Measurements from ENCODE around the gene ANXA11.

Gene ANXA11

DNA sequence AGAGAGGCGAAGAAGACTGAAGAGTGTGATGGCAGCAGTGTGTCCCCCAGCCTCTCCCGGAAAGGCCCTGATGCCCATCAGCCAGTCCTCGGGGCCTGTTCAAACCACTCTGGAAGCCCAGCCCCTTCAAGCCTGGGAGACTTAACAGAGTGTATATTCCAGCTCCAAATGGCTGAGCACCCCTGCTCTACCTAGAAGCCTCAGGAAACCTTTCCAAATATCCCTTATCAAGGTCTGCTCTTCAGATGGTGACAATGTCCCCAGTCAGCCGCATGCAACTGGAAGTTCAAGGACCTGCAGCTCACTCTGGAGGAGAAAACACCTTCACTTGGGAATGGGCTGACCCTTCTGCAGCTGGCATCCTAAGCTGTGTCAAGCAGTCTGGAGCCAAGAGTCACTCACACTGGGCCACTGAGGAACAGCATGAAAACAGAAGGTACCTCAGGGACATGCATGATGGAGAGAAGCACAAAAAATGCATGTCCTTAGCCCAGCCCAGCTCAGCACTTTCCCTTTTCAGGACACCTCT, 10.2 kb downstream of the ANXA11 start:
- in situ Hi-C loops (cut with MboI; ENCODE audit: low pct_unique_long_range_greater_than_20kb, low sequenced_read_pairs, unreplicated experiment) = no loop called here
- no peak for DNase-seq (ENCODE audit: low spot score)
- no peak for TF ChIP-seq CTCF (IDR thresholded peaks at IDR 0.05; ENCODE audit: extremely low read depth, insufficient read depth, missing control alignments)

GRCh38 chr10:80194373-80195045, 10.8 kb downstream of the ANXA11 start:
- TF ChIP-seq CTCF (IDR thresholded peaks at IDR 0.05; ENCODE audit: extremely low read depth, insufficient read depth, missing control alignments) = no peak
- no peak for DNase-seq (ENCODE audit: low spot score)

GRCh38 chr10:80192553-80192952, 12.8 kb downstream of the ANXA11 start:
- in situ Hi-C loops (cut with MboI; ENCODE audit: low pct_unique_long_range_greater_than_20kb, low sequenced_read_pairs, unreplicated experiment) = no loop called here
- no peak for TF ChIP-seq CTCF (IDR thresholded peaks at IDR 0.05; ENCODE audit: extremely low read depth, insufficient read depth, missing control alignments)
- DNase-seq (ENCODE audit: low spot score) = no peak

More at GRCh38 chr10:80194373-80195045, 10.8 kb downstream of the ANXA11 start:
- in situ Hi-C loops (cut with MboI; ENCODE audit: low pct_unique_long_range_greater_than_20kb, low sequenced_read_pairs, unreplicated experiment) = no loop called here

GRCh38 chr10:80191589-80192270, 13.6 kb downstream of the ANXA11 start:
- DNase-seq (ENCODE audit: low spot score) = no peak
- no peak for TF ChIP-seq CTCF (IDR thresholded peaks at IDR 0.05; ENCODE audit: extremely low read depth, insufficient read depth, missing control alignments)
- in situ Hi-C loops (cut with MboI; ENCODE audit: low pct_unique_long_range_greater_than_20kb, low sequenced_read_pairs, unreplicated experiment) = no loop called here

DNA sequence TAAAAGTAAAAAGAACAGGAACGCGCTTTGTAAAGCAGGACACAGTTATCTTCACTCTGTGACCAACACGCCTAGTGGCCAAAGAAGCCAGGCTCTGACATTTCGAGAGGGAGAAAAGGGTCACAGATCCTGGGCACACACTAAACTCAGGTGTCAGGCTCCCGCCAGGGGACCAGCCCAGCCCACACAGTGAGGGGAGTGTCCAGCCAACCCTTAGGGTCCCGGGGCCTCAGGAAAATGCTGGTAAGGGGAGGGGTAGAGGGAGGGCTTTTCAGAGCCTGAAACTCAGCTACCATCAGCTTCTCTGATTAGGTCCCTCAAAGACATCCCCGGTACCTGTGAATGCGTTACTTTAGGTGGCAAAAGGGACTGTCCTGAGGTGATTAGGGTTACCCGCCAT, 16.6 kb downstream of the ANXA11 start:
- TF ChIP-seq CTCF (IDR thresholded peaks at IDR 0.05; ENCODE audit: extremely low read depth, insufficient read depth, missing control alignments) = no peak
- no peak for DNase-seq (ENCODE audit: low spot score)
- in situ Hi-C loops (cut with MboI; ENCODE audit: low pct_unique_long_range_greater_than_20kb, low sequenced_read_pairs, unreplicated experiment) = no loop called here

DNA sequence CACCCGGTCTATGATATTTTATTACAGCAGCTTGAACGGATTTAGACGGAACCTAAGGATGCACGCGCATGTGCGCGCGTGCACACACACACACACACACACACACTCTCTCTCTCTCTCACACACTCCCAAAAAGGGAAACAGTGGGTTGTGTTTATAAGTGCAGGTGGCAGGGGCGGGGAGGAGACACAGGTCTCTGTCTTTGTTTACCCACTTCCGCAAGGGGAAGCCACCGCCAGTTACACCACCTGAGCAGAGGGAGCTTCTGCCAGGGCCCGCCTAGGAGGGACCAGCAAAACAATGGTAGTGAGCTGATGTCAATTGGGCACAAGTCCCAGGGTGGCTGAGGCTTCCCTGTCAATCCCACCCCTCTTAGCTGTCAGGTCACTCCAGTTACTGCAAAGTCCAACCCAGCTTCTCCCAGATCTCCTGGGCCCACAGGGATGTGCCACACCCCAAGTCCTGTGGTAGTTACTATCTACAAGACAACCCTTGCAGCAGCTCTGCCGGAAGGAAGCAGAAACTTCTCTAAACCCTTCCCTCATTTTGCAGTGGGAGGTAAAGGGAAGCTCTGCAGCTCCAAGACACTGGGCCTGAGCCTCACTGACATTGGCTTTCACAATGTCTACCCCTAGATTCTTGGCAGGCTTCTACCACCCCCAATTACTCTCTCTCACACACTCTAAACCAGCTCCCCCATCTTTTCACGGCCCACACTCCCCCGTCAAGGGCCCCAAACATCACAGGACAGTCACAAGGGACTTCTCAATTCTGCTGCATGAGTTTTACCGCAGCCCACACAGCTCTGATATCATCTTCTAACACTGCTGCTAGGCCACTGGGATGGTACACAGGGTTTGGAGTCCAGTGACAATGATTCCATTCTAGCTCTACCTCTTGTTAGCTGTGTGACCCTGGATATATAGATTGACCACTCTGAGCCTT, 17.6 kb downstream of the ANXA11 start:
- TF ChIP-seq CTCF (IDR thresholded peaks at IDR 0.05; ENCODE audit: extremely low read depth, insufficient read depth, missing control alignments) = no peak
- no peak for DNase-seq (ENCODE audit: low spot score)
- in situ Hi-C loops (cut with MboI; ENCODE audit: low pct_unique_long_range_greater_than_20kb, low sequenced_read_pairs, unreplicated experiment) = no loop called here

Measured in GM13977 (cell line).